Heart right ventricle (tissue), 16 donors: Measurements from ENCODE around the gene ATF2. TPM values are rescaled to one million over a fixed set of nuclear protein-coding genes. Genes with fewer than 3 reads are reported as not detected.

Experiments used
- ATAC-seq, 8 donors: fragments of 200-7000 bp; cut with Tn5 transposase; one replicate each; pipeline ENCODE4 v1.9.1; 2020; ENCODE audit warnings: mild to moderate bottlenecking in 8 of 8, moderate library complexity in 8 of 8, moderate number of reproducible peaks in 1 of 8
- DNase-seq, 2 donors: peaks; one replicate each; pipeline ENCODE4 v3.0.0-alpha.2; 2020
- H3K27ac ChIP-seq, 10 donors: fragments of 200-600 bp; sonication (generic) in 2 of 10; one replicate each; pipeline versions ENCODE4 v1.5.0 to v1.8.0; 2020 to 2022; ENCODE audit warnings: mild to moderate bottlenecking in 3 of 10
- H3K27me3 ChIP-seq, 7 donors: fragments of 200-600 bp; one replicate each; pipeline ENCODE4 v1.8.0; 2021 to 2022; ENCODE audit warnings: mild to moderate bottlenecking in 2 of 7
- H3K36me3 ChIP-seq, 9 donors: fragments of 200-600 bp; sonication (generic) in 1 of 9; one replicate each; pipeline versions ENCODE4 v1.5.0 to v1.8.0; 2020 to 2022; ENCODE audit warnings: mild to moderate bottlenecking in 2 of 9
- H3K4me1 ChIP-seq, 9 donors: fragments of 200-600 bp; sonication (generic) in 1 of 9; one replicate each; pipeline versions ENCODE4 v1.5.0 to v1.8.0; 2020 to 2022; ENCODE audit warnings: mild to moderate bottlenecking in 4 of 9
- H3K4me3 ChIP-seq, 10 donors: fragments of 200-600 bp; sonication (generic) in 2 of 10; one replicate each; pipeline versions ENCODE4 v1.5.0 to v1.8.0; 2020 to 2022; ENCODE audit warnings: mild to moderate bottlenecking in 7 of 10, moderate library complexity in 2 of 10
- H3K9me3 ChIP-seq, 11 donors: fragments of 200-600 bp in 10 of 11; sonication (generic) in 2 of 11; one replicate each; pipeline versions ENCODE4 v1.5.0 to v1.8.0; 2013 to 2022; ENCODE audit warnings: mild to moderate bottlenecking in 2 of 11, control low read depth in 1 of 11, moderate library complexity in 1 of 11
- WGBS, 2 donors: extraction: QIAGEN DNeasy Blood & Tissue Kit; methylation state at CpG; one replicate each; pipeline ENCODE4 v1.1.7; 2013; ENCODE audit warnings: inconsistent platforms in 1 of 2; 5-methylcytosine and 5-hydroxymethylcytosine counted together
- intact Hi-C, 10 donors: fragments of 100-400 bp; cut with DNase I; formaldehyde crosslinking; loops; one replicate each; pipeline versions ENCODE4 v1.11.1 to v1.14.2; 2022
- polyA plus RNA-seq, 2 donors: library from polyadenylated mRNA; stranded (reverse); fragments of 200-250 nt; gene quantifications; one replicate each; pipeline ENCODE4 v1.2.3, GENCODE V29; 2013
- total RNA-seq, 10 donors: library from RNA; stranded (reverse); fragmentation: NEBNext Ultra II Directional in 3 of 10; extraction: Animal tissue kit (Norgen Biotek cat#: 25700) in 3 of 10; gene quantifications; one replicate each; pipeline versions ENCODE4 v1.2.1 to v1.2.4, GENCODE V29; 2021 to 2023
- TF ChIP-seq, protein P1 (sequence below), 9 donors: fragments of 200-600 bp; sonication (generic) in 2 of 9; IDR thresholded peaks; one replicate each; pipeline versions ENCODE4 v1.5.0 to v1.8.0; 2021 to 2022; ENCODE audit warnings: antibody characterized with exemption in 9 of 9, mild to moderate bottlenecking in 5 of 9, moderate library complexity in 1 of 9
- donor health status: Arrhythmogenic right ventricular cardiomyopathy.
- donor health status: ischemic (EF 13 %, LVEDD 7.1; RV severe dilation, severe dysfunction).
- donor health status: healthy with polysubstance abuse.
- donor health status: DM: no; HTN: yes; CAD: no.
- donor health status: DM: no; HTN: no; CAD: no.
- donor health status: ischemic (EF 25% LVEDD 6.9; RV normal size, moderate dysfunction).
- donor health status: ischemic (EF 25% LVEDD 5.7; RV mildly dilated, moderate dysfunction).
- donor health status: healthy.
- donor health status: DM: yes; HTN: yes; CAD: no.
- donor health status: Ischemic cardiomyopathy.
- donor health status: ischemic (EF 35%, LVEDD 5.7; RV mildly dilated, moderate dysfunction).
- donor health status: nonischemic (EF 11% LVEDD 7.7; RV severe dilation, severe dysfunction).
- donor health status: DM: yes; HTN: yes; CAD: no.
- donor health status: PGD.
- donor health status: ischemic (EF 29% LVEDD 5.4; RV normal size, mild dysfunction).
- donor health status: nonischemic (EF 23%, LVEDD 6.1; RV moderate dilation, normal function).

ATF2 gene
- total and polyA plus RNA-seq, 12 donors, result 7.8 to 39.8 (median 29.0) TPM

DNA sequence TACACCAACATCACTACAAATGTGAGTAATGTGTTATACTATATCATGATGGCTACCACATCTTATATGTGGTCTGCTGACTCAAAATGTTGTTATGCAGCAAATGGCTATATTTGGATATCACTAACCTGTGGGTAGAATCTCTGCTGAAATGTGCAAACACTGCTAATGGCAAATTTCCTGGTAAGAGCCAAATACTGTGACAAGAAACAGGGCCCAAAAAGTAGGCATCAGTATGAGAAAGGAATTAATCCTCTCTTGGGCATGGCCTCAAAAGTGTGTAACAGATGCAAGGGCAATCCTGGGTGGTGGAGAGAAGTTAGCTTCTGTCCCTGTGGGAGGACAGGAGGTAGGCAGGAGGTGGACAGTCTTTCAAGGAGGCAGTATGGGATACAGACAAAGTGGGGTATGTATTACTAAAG is 13.3 kb downstream of the ATF2 start:
- no peak for ATAC-seq
- TF ChIP-seq, protein P1, sequence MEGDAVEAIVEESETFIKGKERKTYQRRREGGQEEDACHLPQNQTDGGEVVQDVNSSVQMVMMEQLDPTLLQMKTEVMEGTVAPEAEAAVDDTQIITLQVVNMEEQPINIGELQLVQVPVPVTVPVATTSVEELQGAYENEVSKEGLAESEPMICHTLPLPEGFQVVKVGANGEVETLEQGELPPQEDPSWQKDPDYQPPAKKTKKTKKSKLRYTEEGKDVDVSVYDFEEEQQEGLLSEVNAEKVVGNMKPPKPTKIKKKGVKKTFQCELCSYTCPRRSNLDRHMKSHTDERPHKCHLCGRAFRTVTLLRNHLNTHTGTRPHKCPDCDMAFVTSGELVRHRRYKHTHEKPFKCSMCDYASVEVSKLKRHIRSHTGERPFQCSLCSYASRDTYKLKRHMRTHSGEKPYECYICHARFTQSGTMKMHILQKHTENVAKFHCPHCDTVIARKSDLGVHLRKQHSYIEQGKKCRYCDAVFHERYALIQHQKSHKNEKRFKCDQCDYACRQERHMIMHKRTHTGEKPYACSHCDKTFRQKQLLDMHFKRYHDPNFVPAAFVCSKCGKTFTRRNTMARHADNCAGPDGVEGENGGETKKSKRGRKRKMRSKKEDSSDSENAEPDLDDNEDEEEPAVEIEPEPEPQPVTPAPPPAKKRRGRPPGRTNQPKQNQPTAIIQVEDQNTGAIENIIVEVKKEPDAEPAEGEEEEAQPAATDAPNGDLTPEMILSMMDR (IDR thresholded peaks at IDR 0.05), result no peak
- no peaks in the 10 kb centered on the region for H3K27me3 ChIP-seq
- no peak overlapping the region for H3K4me3 ChIP-seq
- intact Hi-C loops, result no loop called here
- peaks cover 7 to 65% (median 33%) of the 10 kb centered on the region in 9 donors for H3K4me1 ChIP-seq
- H3K9me3 ChIP-seq, result no peaks in the 10 kb centered on the region
- H3K36me3 ChIP-seq, result peaks cover 0 to 24% (median 0%) of the 10 kb centered on the region in 9 donors
- no peak overlapping the region for H3K27ac ChIP-seq
- no peak for DNase-seq

DNA sequence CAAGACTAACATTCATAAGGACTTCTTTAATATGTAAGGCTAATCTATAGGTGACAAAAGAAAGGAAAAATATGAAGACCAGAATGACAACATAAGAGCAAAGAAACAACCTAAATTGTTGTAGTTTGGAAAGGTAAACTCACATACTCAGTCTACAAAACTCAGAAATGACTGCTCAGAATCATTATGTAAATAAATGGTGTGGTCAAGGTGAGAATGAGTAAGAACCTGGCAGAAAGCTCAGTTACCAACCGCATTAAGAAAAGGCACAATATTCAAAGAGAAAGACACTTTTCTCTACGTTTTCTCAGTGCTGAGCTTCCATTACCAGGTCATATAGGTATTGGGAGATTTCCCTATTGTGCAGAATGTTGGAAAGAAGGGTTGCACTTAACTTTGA is 15.8 kb downstream of the ATF2 start:
- Histone ChIP-seq H3K4me1 (peaks cover 3 to 77% (median 38%) of the 10 kb centered on the region in 9 donors), H3K4me3 (no peak overlapping the region), H3K9me3 (no peaks in the 10 kb centered on the region), H3K27ac (no peak overlapping the region), H3K27me3 (no peaks in the 10 kb centered on the region), H3K36me3 (peaks cover 0 to 36% (median 0%) of the 10 kb centered on the region in 9 donors)
- intact Hi-C loops, result no loop called here
- ATAC-seq (no peak), DNase-seq (no peak)
- TF ChIP-seq, protein P1 (IDR thresholded peaks at IDR 0.05), result no peak
- WGBS, 2 donors, result 88 to 90% methylated on average over 2 of the region's 2 CpGs

DNA sequence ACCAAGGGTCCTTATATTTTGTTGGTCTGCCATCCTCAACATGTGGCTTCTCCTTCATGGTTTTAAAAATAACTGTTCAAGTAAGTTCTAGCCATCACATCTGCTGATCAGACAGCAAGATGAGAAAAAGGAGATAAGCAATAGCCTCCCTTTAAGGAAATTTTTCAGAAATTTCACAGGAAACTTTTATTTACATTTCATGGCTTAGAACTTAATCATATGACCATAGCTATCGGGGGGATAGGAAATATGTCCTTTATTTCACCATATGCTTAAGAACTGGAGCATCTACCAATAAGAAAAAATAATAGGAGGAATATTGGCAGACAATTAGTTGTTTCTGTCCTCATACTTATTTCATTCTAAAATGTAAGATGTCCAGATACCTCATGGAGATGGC is 16.2 kb downstream of the ATF2 start:
- no peak overlapping the region for H3K27ac ChIP-seq
- no peaks in the 10 kb centered on the region for H3K9me3 ChIP-seq
- no peaks in the 10 kb centered on the region for H3K27me3 ChIP-seq
- peaks cover 3 to 77% (median 34%) of the 10 kb centered on the region in 9 donors for H3K4me1 ChIP-seq
- DNase-seq (no peak), ATAC-seq (no peak)
- intact Hi-C loops, result no loop called here
- H3K36me3 ChIP-seq, result peaks cover 0 to 36% (median 0%) of the 10 kb centered on the region in 9 donors
- no peak overlapping the region for H3K4me3 ChIP-seq
- 80 to 89% methylated on average over 1 of the region's 1 CpG for WGBS, 2 donors
- TF ChIP-seq, protein P1 (IDR thresholded peaks at IDR 0.05), result no peak

DNA sequence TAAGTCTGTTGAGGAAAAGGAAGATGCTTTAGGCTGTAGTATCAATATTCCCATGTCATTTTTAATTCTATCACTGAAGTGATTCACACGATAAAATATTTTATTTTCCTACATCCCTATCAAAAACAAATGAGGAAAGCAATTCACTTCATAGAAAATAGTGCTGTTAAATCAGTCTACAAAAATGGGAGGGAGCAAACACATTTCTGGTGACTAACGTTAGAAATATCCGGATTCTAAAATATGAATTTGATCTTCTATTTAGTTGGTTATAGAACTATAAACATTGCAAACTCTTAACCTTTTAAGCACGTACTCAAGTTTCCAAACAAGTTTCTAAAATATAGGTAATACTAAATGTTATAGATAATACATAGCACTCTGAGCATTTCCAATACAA is 20.8 kb downstream of the ATF2 start:
- intact Hi-C loops, result no loop called here
- Histone ChIP-seq H3K27me3 (no peaks in the 10 kb centered on the region), H3K4me1 (peaks cover 3 to 64% (median 35%) of the 10 kb centered on the region in 9 donors), H3K36me3 (peaks cover 0 to 35% (median 4%) of the 10 kb centered on the region in 9 donors), H3K4me3 (no peak overlapping the region), H3K9me3 (no peaks in the 10 kb centered on the region), H3K27ac (no peak overlapping the region)
- TF ChIP-seq, protein P1 (IDR thresholded peaks at IDR 0.05), result no peak
- no peak for DNase-seq
- WGBS, 2 donors, result 77 to 81% methylated on average over 4 of the region's 4 CpGs
- no peak for ATAC-seq
